GM21825 (cell line): Measurements from ENCODE around the gene MLXIPL.
"Not testable (repeated sequence)": the region's sequence is repeated elsewhere in the genome, so short reads cannot be mapped to it uniquely, and the experiment has no call there.

ENCODE experiments used
- ATAC-seq: cut with Tn5 transposase; IDR thresholded peaks from one replicate; pipeline ENCODE4 v1.9.1; 2021; ENCODE audit warnings: mild to moderate bottlenecking, moderate library complexity; ENCODE audit not compliant: unreplicated experiment

The MLXIPL gene

GRCh38 chr7:73646785-73647724 lies 22.7 kb upstream of the MLXIPL start:
- no peak for ATAC-seq

GRCh38 chr7:73645643-73646174 lies 21.4 kb upstream of the MLXIPL start:
- ATAC-seq, result no peak

GRCh38 chr7:73644688-73645286 lies 20.5 kb upstream of the MLXIPL start:
- ATAC-seq, result no peak

DNA sequence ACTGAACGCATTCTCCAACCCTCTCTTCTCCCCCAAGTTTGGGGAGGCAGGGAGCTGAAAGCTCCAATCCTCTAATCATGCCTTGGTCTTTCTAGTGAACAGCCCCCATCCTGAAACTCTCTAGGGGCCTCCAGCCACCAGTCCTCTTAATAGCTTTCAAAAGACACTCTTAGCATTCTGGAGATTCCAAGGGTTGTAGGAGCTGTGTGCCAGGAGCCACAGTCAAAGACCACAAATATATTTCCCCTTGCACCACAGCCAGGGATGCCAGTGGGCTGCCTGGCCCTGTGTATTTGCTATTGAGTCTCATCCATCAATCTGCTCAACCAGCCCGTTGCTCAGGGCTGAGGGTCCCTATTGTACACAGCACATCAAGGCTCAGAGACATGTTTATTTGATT lies 18.5 kb upstream of the MLXIPL start:
- ATAC-seq, result no peak

- no peak for ATAC-seq
These were observed 14.6 kb upstream of the MLXIPL start for GRCh38 chr7:73638911-73639310.

DNA sequence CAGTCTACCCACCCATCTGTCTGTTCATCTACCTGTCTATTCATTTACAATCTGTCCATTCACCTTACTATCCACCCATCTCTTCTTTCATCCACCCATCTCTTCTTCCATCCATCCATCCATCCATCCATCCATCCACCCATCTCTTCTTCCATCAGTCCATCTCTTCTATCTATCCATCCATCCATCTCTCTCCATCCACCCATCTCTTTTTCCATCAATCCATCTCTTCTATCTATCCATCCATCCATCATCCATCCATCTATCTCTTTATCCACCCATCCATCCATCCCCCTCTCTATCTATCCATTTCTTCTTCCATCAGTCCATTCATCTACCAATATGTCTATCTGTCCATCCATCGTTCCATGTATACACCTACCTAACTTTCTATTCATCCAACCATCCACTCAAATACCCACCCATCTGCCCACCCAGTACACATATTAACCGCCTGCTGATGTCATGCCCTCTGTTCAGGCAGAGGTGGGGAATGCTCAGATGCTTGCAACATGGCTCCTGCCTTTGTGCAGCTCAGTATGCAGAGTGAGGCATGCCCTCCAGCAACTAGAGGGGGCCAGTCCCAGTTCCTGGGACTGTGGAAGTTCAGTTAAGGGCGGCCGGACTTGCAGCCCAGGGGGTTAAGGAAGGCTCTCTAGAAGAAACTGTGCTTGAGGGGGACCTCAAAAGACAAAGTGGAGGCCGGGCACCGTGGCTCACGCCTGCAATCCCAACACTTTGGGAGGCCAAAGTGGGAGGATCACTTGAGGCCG lies 11.3 kb upstream of the MLXIPL start:
- no peak for ATAC-seq

DNA sequence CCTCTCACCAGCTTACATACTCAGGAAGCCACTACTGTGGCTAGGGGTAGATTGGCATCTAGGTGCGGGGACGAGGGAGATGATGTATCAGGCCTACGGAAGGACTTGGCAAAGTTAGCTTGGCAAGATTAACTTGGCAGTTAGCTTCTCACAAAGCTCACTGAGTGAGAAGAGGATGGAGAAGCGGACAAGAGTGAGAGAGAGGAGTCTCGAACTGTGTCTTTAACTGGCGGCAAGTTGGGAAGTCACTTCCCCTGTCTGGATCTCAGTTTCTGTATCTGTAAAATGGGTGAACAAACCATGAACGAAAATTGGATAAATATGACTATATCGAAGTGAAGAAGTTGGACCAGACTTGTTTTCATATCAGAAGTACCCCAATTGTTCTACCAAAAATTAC lies 9.5 kb upstream of the MLXIPL start:
- no peak for ATAC-seq

- no peak for ATAC-seq
These were observed 9.0 kb upstream of the MLXIPL start for GRCh38 chr7:73633323-73633722.

DNA sequence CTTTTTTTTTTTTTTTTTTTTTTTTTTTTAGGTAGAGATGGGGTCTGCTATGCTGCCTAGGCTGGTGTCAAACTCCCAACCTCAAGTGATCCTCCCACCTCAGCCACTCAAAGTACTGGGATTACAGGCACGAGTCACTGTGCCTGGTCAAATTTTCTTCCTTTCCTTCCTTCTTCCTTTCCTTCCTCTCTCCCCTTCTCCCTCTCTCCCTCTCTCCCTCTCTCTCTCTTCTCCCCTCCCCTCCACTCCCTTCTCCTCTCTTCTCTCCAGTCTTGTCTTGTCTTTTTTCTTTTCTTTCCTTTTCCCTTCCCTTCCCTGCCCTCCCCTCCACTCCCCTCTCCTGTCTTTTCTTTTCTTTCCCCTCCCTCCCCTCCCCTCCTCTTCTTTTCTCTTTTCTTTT lies 7.2 kb upstream of the MLXIPL start:
- ATAC-seq, result no peak

DNA sequence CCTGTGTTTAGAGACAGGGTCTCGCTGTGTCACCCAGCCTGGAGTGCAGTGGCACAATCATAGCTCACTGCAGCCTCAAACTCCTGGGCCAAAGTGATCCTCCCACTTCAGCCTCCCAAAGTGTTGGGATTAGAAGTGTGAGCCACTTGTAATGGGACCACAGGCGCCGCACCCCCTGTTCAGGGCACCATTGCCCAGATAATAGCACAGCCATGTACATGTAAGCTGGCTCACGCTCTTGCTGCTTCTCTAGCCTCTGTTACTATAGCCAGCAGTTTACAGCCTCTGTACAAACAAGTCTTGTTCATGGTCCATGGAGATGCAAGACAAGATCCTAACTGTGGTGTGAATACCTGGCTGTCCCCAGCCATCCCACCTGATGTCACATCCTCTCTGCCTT lies 4.2 kb upstream of the MLXIPL start:
- ATAC-seq, result no peak

DNA sequence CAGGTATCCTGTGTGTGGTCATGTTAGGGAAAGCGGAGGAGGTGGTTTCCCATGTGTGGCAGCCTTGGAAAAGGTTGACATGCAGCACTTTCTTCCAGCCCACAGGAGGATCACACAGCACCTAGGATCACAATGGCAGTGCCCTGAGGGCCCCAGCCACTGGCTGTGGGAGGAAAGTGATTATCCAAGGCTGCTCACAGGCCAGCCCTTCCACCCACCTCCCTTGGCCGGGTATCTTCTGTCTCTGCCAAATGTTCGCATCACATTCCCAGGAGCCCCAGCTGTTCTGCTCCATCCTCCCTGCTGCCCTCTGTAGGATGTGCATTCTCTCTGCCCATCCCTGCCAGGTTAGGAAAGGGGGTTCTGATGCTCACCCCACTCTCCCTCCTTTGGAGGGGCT lies 2.5 kb upstream of the MLXIPL start:
- no peak for ATAC-seq

GRCh38 chr7:73625276-73625675 lies 954 bp upstream of the MLXIPL start:
- ATAC-seq, result no peak

DNA sequence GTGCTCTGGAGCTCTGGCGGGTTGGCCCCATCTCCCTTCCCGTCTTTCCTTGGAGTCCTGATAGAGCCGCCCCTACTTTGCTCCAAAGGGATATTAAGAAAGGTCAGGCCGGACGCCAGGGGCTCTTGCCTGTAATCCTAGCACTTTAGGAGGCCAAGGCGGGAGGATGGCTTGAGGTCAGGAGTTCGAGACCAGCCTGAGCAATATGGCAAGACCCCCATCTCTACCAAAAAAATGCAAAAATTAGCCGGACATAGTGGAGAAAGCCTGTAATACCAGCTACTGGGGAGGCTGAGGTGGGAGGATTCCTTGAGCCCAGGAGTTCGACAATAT lies 313 bp upstream of the MLXIPL start:
- no peak for ATAC-seq

DNA sequence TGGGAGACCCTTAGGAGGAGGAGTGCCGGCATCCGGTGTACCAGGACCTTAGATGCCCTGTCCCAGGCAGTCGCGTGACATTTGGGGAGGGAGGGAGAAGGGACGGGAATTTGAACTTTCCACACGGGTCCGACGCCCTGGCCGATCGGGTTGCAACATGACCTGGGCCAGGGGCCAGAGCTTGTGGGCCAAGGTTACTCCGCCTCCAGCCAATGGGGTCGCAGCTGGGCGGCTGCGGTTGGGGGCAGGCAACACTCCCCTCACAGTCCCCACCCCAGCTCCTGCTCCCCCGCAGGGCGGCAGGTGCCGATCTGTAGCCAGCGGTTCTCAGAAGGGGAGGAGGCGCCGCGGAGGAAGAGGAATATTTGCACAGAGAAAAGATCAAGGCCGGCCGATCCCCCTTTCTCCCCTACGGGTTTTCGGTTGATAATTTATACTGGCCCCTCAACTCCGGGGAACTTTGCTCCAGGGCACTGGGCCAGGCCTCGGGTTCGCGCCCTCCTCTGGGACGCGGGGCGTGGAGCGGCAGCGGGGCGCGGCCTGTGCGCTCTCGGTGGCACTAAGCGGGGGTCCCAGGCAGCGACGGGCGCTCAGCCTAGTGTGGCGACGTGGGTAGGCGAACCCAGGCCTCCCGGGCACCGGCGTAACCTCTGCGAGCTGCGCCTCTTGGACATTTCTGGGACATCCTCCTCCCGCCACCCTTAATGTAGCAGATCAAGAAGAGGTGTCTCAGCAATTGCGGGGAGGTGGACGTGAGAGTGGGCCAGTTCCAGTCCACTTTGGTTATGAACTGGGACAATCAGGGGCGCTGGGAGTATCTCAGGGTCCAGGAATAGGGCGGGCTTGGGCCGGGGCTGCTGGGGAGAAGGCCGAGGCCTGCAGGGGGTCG lies 1.2 kb downstream of the MLXIPL start:
- no peak for ATAC-seq

DNA sequence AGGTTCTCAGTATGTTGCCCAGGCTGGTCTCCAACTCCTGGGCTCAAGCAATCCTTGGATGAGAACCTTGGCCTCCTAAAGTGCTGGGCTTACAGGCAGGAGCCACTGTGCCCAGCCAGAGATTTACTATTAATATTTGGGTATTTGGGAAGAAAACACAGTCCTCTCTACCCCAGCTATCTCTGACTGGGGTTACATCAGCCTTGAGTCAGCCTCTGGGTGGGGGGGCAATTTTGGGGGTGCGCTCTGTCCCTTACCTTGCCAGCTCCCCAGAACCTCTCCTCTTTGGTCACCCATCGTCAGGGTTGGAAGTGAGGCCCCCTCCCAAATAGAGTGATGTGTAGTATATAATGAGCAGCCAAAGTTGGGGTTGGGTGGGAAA lies 1.8 kb downstream of the MLXIPL start:
- ATAC-seq, result no peak

- ATAC-seq, result no peak
These were observed 2.9 kb downstream of the MLXIPL start for GRCh38 chr7:73621168-73622063.

DNA sequence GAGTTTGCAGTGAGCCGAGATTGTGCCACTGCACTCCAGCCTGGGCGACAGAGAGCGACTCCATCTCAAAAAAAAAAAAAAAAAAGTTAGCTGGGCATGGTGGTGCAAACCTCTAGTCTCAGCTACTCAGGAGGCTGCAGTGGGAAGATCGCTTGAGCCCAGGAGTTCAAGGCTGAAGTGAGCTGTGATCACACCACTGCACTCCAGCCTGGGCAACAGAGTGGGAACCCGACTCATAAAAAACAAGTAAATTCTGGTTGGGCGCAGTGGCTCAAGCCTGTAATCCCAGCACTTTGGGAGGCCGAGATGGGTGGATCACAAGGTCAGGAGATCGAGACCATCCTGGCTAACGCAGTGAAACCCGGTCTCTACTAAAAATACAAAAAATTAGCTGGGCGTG lies 4.9 kb downstream of the MLXIPL start:
- not testable (repeated sequence) for ATAC-seq

DNA sequence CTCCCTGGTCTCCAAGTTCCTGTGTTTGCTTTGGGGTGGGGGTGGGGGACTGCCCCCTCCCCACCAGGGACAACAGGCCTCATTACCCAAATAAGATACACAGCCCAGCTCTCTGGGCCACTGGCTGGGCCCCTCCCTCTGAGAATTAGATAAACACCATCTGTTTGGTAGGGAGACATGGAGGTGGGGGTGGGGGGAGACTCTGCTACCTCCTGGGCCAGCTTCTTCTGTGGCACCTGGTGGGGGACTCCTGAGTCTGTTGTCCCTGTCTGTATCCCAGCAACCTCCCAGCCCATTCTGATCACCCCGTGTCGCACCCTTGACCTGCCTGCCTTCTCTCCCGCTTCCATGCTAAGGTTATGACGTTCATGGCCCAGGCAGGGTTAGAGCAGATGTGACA lies 5.8 kb downstream of the MLXIPL start:
- ATAC-seq, result no peak

- not testable (repeated sequence) for ATAC-seq
These were observed 6.8 kb downstream of the MLXIPL start for GRCh38 chr7:73617520-73617919.

DNA sequence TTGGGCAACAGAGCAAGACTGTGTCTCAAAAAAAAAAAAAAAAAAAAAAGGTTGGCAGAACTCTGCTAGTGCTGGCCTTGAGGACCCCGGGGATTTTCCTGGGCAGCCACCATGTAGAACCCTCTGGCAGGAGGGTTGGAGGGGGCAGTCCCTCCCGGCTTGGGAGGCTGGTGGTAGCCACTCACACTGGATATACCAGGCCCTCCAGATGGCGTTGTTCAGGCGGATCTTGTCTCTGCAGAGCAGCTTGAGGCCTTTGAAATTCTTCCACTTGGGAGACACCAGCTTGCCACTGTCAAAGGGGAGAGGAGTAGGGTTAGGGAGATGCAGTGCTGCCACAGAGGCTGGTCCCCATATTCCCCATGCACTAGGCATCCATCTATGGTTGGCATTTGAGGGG lies 8.4 kb downstream of the MLXIPL start:
- no peak for ATAC-seq
